HepG2 (cell line): ENCODE data around the gene NVL. TPM values are rescaled to one million over a fixed set of nuclear protein-coding genes. Genes with fewer than 3 reads are reported as not detected.

Experiments used
- HNRNPL ChIP-seq: fragments of 200-400 bp; formaldehyde crosslinking; IDR thresholded peaks from 2 replicates; pipeline ENCODE4 v1.6.1; 2017; ENCODE audit warnings: mild to moderate bottlenecking, low read depth, low read length
- IRF1 ChIP-seq: sonication (generic); formaldehyde crosslinking; IDR thresholded peaks from 2 replicates; pipeline ENCODE4 v1.4.0; 2020; ENCODE audit warnings: low read depth, mild to moderate bottlenecking, missing genetic modification reagents
- KAT8 ChIP-seq: IDR thresholded peaks from 2 replicates; pipeline ENCODE4 v1.6.1; 2016; ENCODE audit warnings: missing genetic modification reagents, missing compliant biosample characterization
- KDM3A ChIP-seq: IDR thresholded peaks from 2 replicates; pipeline ENCODE4 v1.6.1; 2018; ENCODE audit warnings: low read depth, missing compliant biosample characterization
- PLRG1 ChIP-seq: fragments of 450-650 bp; conservative IDR thresholded peaks from 2 replicates; pipeline ENCODE4 v1.6.1; 2016
- RBM22 ChIP-seq: fragments of 200-400 bp; formaldehyde crosslinking; optimal IDR thresholded peaks from 2 replicates; pipeline ENCODE3; 2017; ENCODE audit warnings: mild to moderate bottlenecking, low read length, moderate library complexity
- SNAPC4 ChIP-seq: sonication (generic); formaldehyde crosslinking; IDR thresholded peaks from 2 replicates; pipeline ENCODE4 v1.4.0; 2020; ENCODE audit warnings: mild to moderate bottlenecking, missing genetic modification reagents
- SRF ChIP-seq: IDR thresholded peaks from 2 replicates; pipeline ENCODE4 v1.6.1; 2011; ENCODE audit warnings: mild to moderate bottlenecking, low read depth, low read length, moderate library complexity
- SSRP1 ChIP-seq: IDR thresholded peaks from 2 replicates; pipeline ENCODE4 v1.6.1; 2016; ENCODE audit warnings: control low read depth
- TERF1 ChIP-seq: sonication (generic); formaldehyde crosslinking; IDR thresholded peaks from 2 replicates; pipeline ENCODE4 v1.8.0; 2022; ENCODE audit warnings: mild to moderate bottlenecking, missing genetic modification reagents, moderate library complexity
- ZC3H13 ChIP-seq: sonication (generic); formaldehyde crosslinking; IDR thresholded peaks from 2 replicates; pipeline ENCODE4 v1.8.1; 2023; ENCODE audit warnings: mild to moderate bottlenecking, missing genetic modification reagents, moderate library complexity
- ZNF205 ChIP-seq: IDR thresholded peaks from 2 replicates; pipeline ENCODE4 v1.6.1; 2018; ENCODE audit warnings: missing biosample characterization, missing genetic modification reagents
- ZNF629 ChIP-seq: sonication (generic); formaldehyde crosslinking; conservative IDR thresholded peaks from 2 replicates; pipeline ENCODE4 v1.5.0; 2020; ENCODE audit warnings: missing genetic modification reagents
- ZNF709 ChIP-seq: sonication (generic); formaldehyde crosslinking; IDR thresholded peaks from 2 replicates; pipeline ENCODE4 v1.5.0; 2020; ENCODE audit warnings: mild to moderate bottlenecking, missing genetic modification reagents
- ZSCAN30 ChIP-seq: sonication (generic); formaldehyde crosslinking; IDR thresholded peaks from 2 replicates; pipeline ENCODE4 v1.5.0; 2020; ENCODE audit warnings: mild to moderate bottlenecking, missing genetic modification reagents
- polyA plus RNA-seq, 8 experiments: library from polyadenylated mRNA; depleted of rRNA in 3 of 8; stranded (reverse) in 7 of 8; unstranded in 1 of 8; fragments of >200 nt; fragmentation: Illumina TruSeq in 4 of 8; extraction: Trizol in 4 of 8; gene quantifications; 2 replicates each; pipeline versions ENCODE4 v1.2.1 to v1.2.3, GENCODE V29; 2011 to 2016; ENCODE audit warnings: low read depth in 4 of 8, missing spikeins in 1 of 8, mixed read lengths in 1 of 8; ENCODE audit not compliant: insufficient read depth in 1 of 8
- total RNA-seq, 5 experiments: library from RNA; depleted of rRNA; stranded (reverse); fragments of >200 nt; fragmentation: Illumina TruSeq; extraction: Trizol; gene quantifications; 2 replicates each; pipeline ENCODE4 v1.2.3, GENCODE V29; 2016; ENCODE audit warnings: low read depth in 1 of 5
- TF ChIP-seq, protein P1 (sequence below): sonication (generic); formaldehyde crosslinking; IDR thresholded peaks from 2 replicates; pipeline ENCODE4 v1.8.1; 2023; ENCODE audit warnings: mild to moderate bottlenecking, inconsistent platforms, moderate library complexity, missing genetic modification reagents, borderline replicate concordance
- TF ChIP-seq, protein P2 (sequence below): sonication (generic); formaldehyde crosslinking; IDR thresholded peaks from 2 replicates; pipeline ENCODE4 v1.5.0; 2020; ENCODE audit warnings: mild to moderate bottlenecking, missing genetic modification reagents
- TF ChIP-seq, protein P3 (sequence below): sonication (generic); formaldehyde crosslinking; IDR thresholded peaks from 2 replicates; pipeline ENCODE4 v1.8.1; 2023; ENCODE audit warnings: mild to moderate bottlenecking, missing genetic modification reagents

The NVL gene
- total and polyA plus RNA-seq, 2 of the 13 experiments (the other 11 are each of a cell fraction or from before 2014, with no cell fraction given), result 8.3 to 21.0 TPM

GRCh38 chr1:224329842-224330753, at the start of gene NVL (continued):
- TF ChIP-seq KDM3A (CRISPR knock-in tag), result no peak
- TF ChIP-seq SNAPC4, result no peak
- TF ChIP-seq, protein P1, sequence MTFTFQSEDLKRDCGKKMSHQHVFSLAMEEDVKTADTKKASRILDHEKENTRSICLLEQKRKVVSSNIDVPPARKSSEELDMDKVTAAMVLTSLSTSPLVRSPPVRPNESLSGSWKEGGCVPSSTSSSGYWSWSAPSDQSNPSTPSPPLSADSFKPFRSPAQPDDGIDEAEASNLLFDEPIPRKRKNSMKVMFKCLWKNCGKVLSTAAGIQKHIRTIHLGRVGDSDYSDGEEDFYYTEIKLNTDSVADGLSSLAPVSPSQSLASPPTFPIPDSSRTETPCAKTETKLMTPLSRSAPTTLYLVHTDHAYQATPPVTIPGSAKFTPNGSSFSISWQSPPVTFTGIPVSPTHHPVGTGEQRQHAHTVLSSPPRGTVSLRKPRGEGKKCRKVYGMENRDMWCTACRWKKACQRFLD, result no peak
- no peak for TF ChIP-seq HNRNPL
- TF ChIP-seq ZC3H13 (CRISPR knock-in tag), result no peak
- TF ChIP-seq, protein P2, sequence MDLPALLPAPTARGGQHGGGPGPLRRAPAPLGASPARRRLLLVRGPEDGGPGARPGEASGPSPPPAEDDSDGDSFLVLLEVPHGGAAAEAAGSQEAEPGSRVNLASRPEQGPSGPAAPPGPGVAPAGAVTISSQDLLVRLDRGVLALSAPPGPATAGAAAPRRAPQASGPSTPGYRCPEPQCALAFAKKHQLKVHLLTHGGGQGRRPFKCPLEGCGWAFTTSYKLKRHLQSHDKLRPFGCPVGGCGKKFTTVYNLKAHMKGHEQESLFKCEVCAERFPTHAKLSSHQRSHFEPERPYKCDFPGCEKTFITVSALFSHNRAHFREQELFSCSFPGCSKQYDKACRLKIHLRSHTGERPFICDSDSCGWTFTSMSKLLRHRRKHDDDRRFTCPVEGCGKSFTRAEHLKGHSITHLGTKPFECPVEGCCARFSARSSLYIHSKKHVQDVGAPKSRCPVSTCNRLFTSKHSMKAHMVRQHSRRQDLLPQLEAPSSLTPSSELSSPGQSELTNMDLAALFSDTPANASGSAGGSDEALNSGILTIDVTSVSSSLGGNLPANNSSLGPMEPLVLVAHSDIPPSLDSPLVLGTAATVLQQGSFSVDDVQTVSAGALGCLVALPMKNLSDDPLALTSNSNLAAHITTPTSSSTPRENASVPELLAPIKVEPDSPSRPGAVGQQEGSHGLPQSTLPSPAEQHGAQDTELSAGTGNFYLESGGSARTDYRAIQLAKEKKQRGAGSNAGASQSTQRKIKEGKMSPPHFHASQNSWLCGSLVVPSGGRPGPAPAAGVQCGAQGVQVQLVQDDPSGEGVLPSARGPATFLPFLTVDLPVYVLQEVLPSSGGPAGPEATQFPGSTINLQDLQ (CRISPR knock-in tag), result no peak
- no peak for TF ChIP-seq IRF1 (CRISPR knock-in tag)
- no peak for TF ChIP-seq ZNF629 (CRISPR knock-in tag)
- no peak for TF ChIP-seq PLRG1
- TF ChIP-seq, protein P3, sequence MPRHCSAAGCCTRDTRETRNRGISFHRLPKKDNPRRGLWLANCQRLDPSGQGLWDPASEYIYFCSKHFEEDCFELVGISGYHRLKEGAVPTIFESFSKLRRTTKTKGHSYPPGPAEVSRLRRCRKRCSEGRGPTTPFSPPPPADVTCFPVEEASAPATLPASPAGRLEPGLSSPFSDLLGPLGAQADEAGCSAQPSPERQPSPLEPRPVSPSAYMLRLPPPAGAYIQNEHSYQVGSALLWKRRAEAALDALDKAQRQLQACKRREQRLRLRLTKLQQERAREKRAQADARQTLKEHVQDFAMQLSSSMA (CRISPR knock-in tag), result no peak
- TF ChIP-seq SSRP1 (CRISPR knock-in tag), result no peak
- TF ChIP-seq TERF1, result no peak
- peak; percentile 92 for TF ChIP-seq KAT8 (CRISPR knock-in tag)
- TF ChIP-seq ZNF205 (CRISPR knock-in tag), result no peak; the same call in 1 of the 2 replicates
- TF ChIP-seq RBM22, result no peak
- TF ChIP-seq ZNF709, result no peak
- no peak for TF ChIP-seq SRF
- no peak for TF ChIP-seq ZSCAN30 (CRISPR knock-in tag)
